ENCODE measurements around the gene ALDH1A1.
"Not testable (repeated sequence)": the region's sequence is repeated elsewhere in the genome, so short reads cannot be mapped to it uniquely, and the experiment has no call there.

ALDH1A1 gene

DNA sequence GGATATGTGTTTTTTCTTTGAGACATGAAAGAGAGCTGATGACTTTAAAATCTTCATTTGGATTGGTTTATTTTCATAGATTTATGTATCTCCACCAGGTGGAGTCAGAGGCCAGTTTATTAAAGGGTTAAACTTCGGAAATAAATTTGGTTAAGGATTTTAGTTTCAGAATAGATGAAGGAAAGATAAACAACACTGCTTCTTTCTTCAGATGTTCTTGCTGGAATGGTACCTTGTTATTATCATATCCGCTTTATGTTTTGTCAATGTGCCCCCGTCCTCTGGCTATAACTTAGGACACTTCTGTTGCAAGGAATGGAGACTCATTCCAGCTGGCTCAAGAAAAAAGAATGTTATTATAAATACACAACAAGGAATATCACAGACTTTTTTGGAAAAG lies 81.2 kb downstream of the ALDH1A1 start:
- TF ChIP-seq FOXK2 (IDR thresholded peaks at IDR 0.05) (no peak), LEF1 (IDR thresholded peaks at IDR 0.05; ENCODE audit: borderline replicate concordance) (no peak), ARNT (IDR thresholded peaks at IDR 0.05) (no peak), SP1 (IDR thresholded peaks at IDR 0.05) (no peak), NFRKB (IDR thresholded peaks at IDR 0.05) (no peak), ELF4 (IDR thresholded peaks at IDR 0.05) (no peak), FOXA1 (IDR thresholded peaks at IDR 0.05) (no peak), BHLHE40 (IDR thresholded peaks at IDR 0.05; ENCODE audit: borderline replicate concordance) (no peak), L3MBTL2 (conservative IDR thresholded peaks at IDR 0.05) (no peak), TARDBP (IDR thresholded peaks at IDR 0.05) (no peak), CTBP1 (IDR thresholded peaks at IDR 0.05; ENCODE audit: borderline replicate concordance) (no peak), HDGF (IDR thresholded peaks at IDR 0.05; ENCODE audit: borderline replicate concordance) (no peak), PKNOX1 (IDR thresholded peaks at IDR 0.05) (no peak), FOXM1 (IDR thresholded peaks at IDR 0.05; ENCODE audit: borderline replicate concordance) (no peak), ZNF384 (IDR thresholded peaks at IDR 0.05) (no peak), SUZ12 (IDR thresholded peaks at IDR 0.05) (no peak)
- CTCF ChIA-PET: no interaction called here
- POLR2A ChIA-PET: no interaction called here
- DNase-seq (ENCODE audit: extremely low spot score): no peak

GRCh38 chr9:72864327-72864726 lies 88.5 kb downstream of the ALDH1A1 start:
- TF ChIP-seq PKNOX1 (IDR thresholded peaks at IDR 0.05): peak; percentile 30
- no peak for TF ChIP-seq ARNT (IDR thresholded peaks at IDR 0.05)
- no peak for TF ChIP-seq HDGF (IDR thresholded peaks at IDR 0.05; ENCODE audit: borderline replicate concordance)
- TF ChIP-seq CTBP1 (IDR thresholded peaks at IDR 0.05; ENCODE audit: borderline replicate concordance): no peak
- no peak for DNase-seq (ENCODE audit: extremely low spot score)
- POLR2A ChIA-PET: no interaction called here
- CTCF ChIA-PET: no interaction called here

DNA sequence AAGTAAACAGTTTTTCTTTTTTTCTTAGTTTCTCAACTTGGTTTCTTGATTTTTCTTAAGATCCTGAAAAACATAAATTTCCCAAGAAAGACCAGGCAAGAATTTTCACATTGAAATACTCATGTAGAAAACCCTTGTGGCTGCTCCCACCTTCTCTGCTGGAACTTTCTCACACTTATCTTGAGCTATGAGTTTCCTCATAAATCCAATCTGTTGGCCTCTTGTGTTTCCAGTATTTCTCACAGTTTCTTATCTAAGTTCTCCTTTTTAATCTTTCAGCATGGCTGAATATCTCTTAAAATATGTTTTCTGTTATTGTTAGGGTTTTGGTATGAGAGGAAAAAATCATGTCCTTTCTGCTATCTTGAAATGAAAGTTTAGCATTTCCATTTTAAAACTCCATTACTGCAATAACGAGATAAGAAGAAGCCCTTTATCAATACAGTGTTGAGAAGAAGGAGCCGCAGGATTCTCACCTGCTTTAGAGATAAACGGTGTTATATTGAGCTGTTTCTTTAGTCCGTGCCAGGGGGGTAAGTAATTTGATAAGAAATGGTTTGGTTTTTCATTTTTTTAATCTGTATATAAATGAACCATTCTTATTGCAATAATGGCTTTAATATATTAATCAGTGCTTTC lies 89.3 kb downstream of the ALDH1A1 start:
- POLR2A ChIA-PET: interaction anchor here (0.8 kb wide), 1 partner anchor 21 kb away, joined by 3 read pairs; no protein-coding TSS in a partner anchor
- TF ChIP-seq LEF1 (IDR thresholded peaks at IDR 0.05; ENCODE audit: borderline replicate concordance): no peak
- no peak for TF ChIP-seq SP1 (IDR thresholded peaks at IDR 0.05)
- no peak for TF ChIP-seq FOXA1 (IDR thresholded peaks at IDR 0.05)
- TF ChIP-seq ELF4 (IDR thresholded peaks at IDR 0.05): no peak
- no peak for TF ChIP-seq HDGF (IDR thresholded peaks at IDR 0.05; ENCODE audit: borderline replicate concordance)
- TF ChIP-seq L3MBTL2 (conservative IDR thresholded peaks at IDR 0.05): no peak
- TF ChIP-seq FOXM1 (IDR thresholded peaks at IDR 0.05; ENCODE audit: borderline replicate concordance): no peak
- no peak for TF ChIP-seq NFRKB (IDR thresholded peaks at IDR 0.05)
- no peak for TF ChIP-seq BHLHE40 (IDR thresholded peaks at IDR 0.05; ENCODE audit: borderline replicate concordance)
- no peak for DNase-seq (ENCODE audit: extremely low spot score)
- CTCF ChIA-PET: no interaction called here

DNA sequence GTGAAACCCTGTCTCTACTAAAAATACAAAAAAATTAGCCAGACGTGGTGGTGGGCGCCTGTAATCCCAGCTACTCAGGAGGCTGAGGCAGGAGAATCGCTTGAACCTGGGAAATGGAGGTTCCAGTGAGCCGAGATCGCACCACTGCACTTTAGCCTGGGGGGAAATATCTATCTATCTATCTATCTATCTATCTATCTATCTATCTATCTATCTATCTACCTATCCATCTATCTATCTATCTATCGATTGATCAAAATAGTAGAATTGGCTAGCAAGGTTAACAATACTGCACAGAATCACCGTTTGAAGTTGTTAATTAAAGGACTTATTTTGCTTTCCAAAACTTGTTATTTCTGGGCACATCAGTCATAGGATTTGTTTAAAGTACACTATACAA lies 90.1 kb downstream of the ALDH1A1 start:
- DNase-seq (ENCODE audit: extremely low spot score); CTCF ChIA-PET: not testable (repeated sequence)
- POLR2A ChIA-PET: interaction anchor here (0.8 kb wide), 1 partner anchor 22 kb away, joined by 3 read pairs; no protein-coding TSS in a partner anchor

DNA sequence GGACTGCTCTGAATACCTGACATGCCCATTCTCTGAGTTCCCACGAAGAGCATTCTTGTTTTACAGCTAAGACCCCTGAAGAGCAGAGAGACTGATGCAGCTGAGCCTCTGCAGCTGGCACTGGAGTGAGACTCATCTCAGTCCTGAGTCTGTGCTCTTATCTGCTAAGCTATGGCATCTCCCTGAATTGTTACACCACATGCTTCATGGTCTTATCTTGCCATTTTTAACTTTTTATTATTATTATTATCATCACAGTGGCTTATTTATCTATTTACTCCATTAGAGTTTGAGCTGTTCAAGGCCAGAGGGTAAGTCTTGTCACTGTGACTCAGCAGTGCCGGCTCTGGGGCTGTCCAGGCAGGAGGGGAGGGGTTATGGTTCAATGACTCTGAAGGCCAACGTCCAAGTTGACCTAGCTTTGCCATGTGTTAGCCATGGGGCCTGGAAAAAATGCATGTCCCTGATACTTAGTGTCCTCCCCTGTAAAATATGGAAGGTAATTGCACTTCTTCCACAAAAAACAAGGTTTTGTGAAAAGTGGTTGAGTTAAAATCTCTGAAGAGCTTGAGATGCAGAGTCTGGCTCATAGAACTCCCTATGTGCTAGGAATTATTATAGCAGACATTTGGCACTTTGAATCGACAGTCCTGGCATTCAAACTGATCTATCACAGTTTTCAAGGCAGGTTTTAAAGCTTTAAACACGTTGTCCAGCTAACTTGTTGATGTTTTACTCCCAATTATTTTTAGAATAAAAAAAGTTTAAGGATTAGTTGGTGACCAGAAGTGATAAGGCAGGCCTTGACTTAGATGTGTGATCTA lies 94.6 kb downstream of the ALDH1A1 start:
- POLR2A ChIA-PET: no interaction called here
- no peak for DNase-seq (ENCODE audit: extremely low spot score)
- CTCF ChIA-PET: interaction anchor here (0.6 to 1.2 kb wide), 2 partner anchors 164 to 261 kb away, joined by 4 to 5 read pairs; no protein-coding TSS in a partner anchor
- no peak for TF ChIP-seq FOXM1 (IDR thresholded peaks at IDR 0.05; ENCODE audit: borderline replicate concordance)
- no peak for TF ChIP-seq FOXK2 (IDR thresholded peaks at IDR 0.05)
- no peak for TF ChIP-seq SP1 (IDR thresholded peaks at IDR 0.05)
- TF ChIP-seq HDGF (IDR thresholded peaks at IDR 0.05; ENCODE audit: borderline replicate concordance): no peak
- no peak for TF ChIP-seq LEF1 (IDR thresholded peaks at IDR 0.05; ENCODE audit: borderline replicate concordance)
- TF ChIP-seq BHLHE40 (IDR thresholded peaks at IDR 0.05; ENCODE audit: borderline replicate concordance): no peak
- no peak for TF ChIP-seq L3MBTL2 (conservative IDR thresholded peaks at IDR 0.05)
- no peak for TF ChIP-seq ELF4 (IDR thresholded peaks at IDR 0.05)
- TF ChIP-seq ARNT (IDR thresholded peaks at IDR 0.05): no peak
- no peak for TF ChIP-seq SUZ12 (IDR thresholded peaks at IDR 0.05)

DNA sequence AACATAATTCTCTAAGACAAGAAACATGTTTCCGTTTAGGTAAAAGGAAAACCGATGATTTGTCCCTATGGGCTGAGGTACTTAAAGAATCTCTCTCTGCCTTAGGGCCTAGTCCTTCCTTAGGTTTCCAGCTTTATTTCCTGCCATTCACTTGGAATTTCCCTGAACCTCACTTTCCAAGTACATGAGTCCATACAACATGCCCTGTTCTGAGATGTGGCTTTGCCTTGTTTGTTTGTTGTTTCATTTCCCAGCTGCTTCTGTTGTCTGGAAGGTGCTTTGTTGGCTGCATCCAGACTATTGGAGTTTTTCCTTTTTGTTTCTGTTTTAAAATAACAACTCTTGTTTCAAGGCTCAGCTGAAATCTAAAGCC lies 95.2 kb downstream of the ALDH1A1 start:
- no peak for TF ChIP-seq SUZ12 (IDR thresholded peaks at IDR 0.05)
- no peak for TF ChIP-seq ARNT (IDR thresholded peaks at IDR 0.05)
- no peak for TF ChIP-seq CTBP1 (IDR thresholded peaks at IDR 0.05; ENCODE audit: borderline replicate concordance)
- TF ChIP-seq ELF4 (IDR thresholded peaks at IDR 0.05): no peak
- TF ChIP-seq FOXA1 (IDR thresholded peaks at IDR 0.05): no peak
- TF ChIP-seq PKNOX1 (IDR thresholded peaks at IDR 0.05): no peak
- no peak for TF ChIP-seq TARDBP (IDR thresholded peaks at IDR 0.05)
- no peak for TF ChIP-seq L3MBTL2 (conservative IDR thresholded peaks at IDR 0.05)
- no peak for TF ChIP-seq BHLHE40 (IDR thresholded peaks at IDR 0.05; ENCODE audit: borderline replicate concordance)
- no peak for TF ChIP-seq LEF1 (IDR thresholded peaks at IDR 0.05; ENCODE audit: borderline replicate concordance)
- no peak for TF ChIP-seq NFRKB (IDR thresholded peaks at IDR 0.05)
- TF ChIP-seq HDGF (IDR thresholded peaks at IDR 0.05; ENCODE audit: borderline replicate concordance): no peak
- no peak for TF ChIP-seq FOXM1 (IDR thresholded peaks at IDR 0.05; ENCODE audit: borderline replicate concordance)
- TF ChIP-seq SP1 (IDR thresholded peaks at IDR 0.05): no peak
- no peak for TF ChIP-seq FOXK2 (IDR thresholded peaks at IDR 0.05)
- TF ChIP-seq ZNF384 (IDR thresholded peaks at IDR 0.05): no peak
- no peak for DNase-seq (ENCODE audit: extremely low spot score)
- ChIA-PET CTCF (interaction anchor here (0.6 to 1.5 kb wide), 10 partner anchors 9 to 567 kb away, joined by 3 to 7 read pairs (median 4); no protein-coding TSS in a partner anchor), POLR2A (no interaction called here)
